COLO829 (cell line): Measurements from ENCODE around the gene TMEM91.

ENCODE experiments used
- DNase-seq: peaks from one replicate; pipeline ENCODE4 v3.0.0; 2012; ENCODE audit warnings: low spot score

TMEM91 gene

GRCh38 chr19:41431426-41432386 is 55.4 kb downstream of the TMEM91 start:
- no peak for DNase-seq

- no peak for DNase-seq
These were observed 56.8 kb downstream of the TMEM91 start for GRCh38 chr19:41433171-41433570.
